ENCODE results near the gene RPH3AL.

- no peak for TF ChIP-seq CTCF (IDR thresholded peaks at IDR 0.05)
- TF ChIP-seq POLR2A (IDR thresholded peaks at IDR 0.05): no peak
Measured at GRCh38 chr17:247767-248166, 104.8 kb downstream of the RPH3AL start.

Measured in ovary (tissue), 3 donors.